C4-2B (cell line): ENCODE results near the gene LOXL3.

Experiments
- ZFX ChIP-seq: fragments of 450-650 bp; IDR thresholded peaks from 2 replicates; pipeline ENCODE4 v1.6.1; 2017
- TF ChIP-seq, protein P1 (sequence below): fragments of 450-650 bp; conservative IDR thresholded peaks from 2 replicates; pipeline ENCODE4 v1.5.1; 2017; ENCODE audit warnings: mild to moderate bottlenecking

DNA sequence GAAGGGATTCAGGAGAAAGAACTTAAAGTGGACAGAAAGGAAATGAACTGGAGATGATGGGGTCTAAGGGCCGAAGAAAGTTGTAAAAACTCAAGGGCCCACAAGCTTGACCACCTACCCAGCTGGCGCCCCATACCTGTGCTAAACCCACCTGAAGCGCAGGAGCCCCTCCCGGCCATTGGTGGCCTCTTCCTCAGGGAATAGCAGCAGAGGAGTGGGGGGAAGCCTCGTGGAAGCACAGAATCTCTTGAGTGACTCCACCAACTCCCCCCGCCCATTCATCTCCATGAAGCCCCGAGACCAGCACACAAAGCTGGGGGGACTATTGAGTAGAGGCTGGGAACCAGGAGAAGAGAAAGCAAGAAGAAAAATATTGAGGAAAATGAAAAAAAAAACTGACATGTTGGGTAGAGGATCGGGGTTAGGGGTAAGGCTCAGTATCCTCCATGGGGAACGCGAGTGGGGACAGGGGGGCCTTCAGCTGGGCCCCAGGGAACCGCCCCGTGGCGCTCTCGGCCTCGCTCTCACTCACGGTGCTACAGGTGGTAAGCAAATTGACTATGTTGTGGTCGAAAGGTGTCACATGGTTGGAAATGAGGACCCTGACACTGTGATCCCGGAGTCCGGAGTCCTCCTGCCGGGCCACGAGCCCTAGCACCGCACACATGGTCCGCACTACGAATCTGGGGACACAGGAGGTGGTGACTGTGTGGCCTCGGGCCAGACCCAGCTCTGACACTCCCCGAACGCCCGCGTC is 25.0 kb downstream of the LOXL3 start:
- TF ChIP-seq, protein P1, sequence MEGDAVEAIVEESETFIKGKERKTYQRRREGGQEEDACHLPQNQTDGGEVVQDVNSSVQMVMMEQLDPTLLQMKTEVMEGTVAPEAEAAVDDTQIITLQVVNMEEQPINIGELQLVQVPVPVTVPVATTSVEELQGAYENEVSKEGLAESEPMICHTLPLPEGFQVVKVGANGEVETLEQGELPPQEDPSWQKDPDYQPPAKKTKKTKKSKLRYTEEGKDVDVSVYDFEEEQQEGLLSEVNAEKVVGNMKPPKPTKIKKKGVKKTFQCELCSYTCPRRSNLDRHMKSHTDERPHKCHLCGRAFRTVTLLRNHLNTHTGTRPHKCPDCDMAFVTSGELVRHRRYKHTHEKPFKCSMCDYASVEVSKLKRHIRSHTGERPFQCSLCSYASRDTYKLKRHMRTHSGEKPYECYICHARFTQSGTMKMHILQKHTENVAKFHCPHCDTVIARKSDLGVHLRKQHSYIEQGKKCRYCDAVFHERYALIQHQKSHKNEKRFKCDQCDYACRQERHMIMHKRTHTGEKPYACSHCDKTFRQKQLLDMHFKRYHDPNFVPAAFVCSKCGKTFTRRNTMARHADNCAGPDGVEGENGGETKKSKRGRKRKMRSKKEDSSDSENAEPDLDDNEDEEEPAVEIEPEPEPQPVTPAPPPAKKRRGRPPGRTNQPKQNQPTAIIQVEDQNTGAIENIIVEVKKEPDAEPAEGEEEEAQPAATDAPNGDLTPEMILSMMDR, result no peak
- no peak for TF ChIP-seq ZFX
